ENCODE data around the gene TRMT5.

TRMT5 gene, protein sequence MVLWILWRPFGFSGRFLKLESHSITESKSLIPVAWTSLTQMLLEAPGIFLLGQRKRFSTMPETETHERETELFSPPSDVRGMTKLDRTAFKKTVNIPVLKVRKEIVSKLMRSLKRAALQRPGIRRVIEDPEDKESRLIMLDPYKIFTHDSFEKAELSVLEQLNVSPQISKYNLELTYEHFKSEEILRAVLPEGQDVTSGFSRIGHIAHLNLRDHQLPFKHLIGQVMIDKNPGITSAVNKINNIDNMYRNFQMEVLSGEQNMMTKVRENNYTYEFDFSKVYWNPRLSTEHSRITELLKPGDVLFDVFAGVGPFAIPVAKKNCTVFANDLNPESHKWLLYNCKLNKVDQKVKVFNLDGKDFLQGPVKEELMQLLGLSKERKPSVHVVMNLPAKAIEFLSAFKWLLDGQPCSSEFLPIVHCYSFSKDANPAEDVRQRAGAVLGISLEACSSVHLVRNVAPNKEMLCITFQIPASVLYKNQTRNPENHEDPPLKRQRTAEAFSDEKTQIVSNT

DNA sequence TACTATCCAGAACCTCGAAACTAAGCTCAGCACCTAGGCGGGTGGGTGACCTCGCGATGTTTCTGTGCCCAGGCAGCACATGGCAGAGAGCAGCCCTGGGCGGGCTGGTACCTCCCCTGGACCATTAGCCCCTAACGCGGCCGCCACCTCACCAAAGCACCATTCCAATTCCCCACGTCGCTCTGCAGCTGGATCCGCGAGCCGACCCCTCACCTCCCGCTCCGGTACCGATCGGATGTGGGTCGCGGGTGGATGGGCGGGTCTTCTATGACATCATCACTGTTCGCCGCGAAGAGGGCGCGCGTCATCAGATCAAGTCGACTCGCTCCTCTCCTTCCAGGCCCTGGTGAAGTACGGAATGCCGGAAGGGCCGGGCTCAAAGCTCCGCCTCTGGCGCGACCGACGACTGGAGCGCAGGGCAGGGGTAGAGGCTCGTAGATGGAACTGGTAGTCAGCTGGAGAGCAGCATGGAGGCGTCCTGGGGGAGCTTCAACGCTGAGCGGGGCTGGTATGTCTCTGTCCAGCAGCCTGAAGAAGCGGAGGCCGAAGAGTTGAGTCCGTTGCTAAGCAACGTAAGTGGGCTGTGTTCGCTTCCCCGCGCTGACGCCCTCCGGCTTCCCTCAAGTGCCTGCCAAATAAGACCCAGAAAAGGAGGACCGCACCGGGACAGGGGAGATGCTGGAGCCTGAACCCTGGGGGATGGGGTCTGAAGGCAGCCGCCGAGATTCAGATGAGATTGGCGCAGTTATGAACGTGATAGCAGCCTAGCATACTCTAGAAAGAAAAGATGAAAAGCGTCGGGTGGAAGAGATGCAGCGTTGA, at the start of gene TRMT5, which contains the start of gene SLC38A6:
TSS of gene TRMT5 (minus strand) at position 269 of the 822 bp plus-strand sequence. CDS start at position 163, 106 bp downstream.
TSS of gene SLC38A6 (plus strand) at position 435 of the 822 bp plus-strand sequence. CDS start at position 468, 33 bp downstream.
- peak; percentile 89 for DNase-seq (ENCODE audit: low spot score)

DNA sequence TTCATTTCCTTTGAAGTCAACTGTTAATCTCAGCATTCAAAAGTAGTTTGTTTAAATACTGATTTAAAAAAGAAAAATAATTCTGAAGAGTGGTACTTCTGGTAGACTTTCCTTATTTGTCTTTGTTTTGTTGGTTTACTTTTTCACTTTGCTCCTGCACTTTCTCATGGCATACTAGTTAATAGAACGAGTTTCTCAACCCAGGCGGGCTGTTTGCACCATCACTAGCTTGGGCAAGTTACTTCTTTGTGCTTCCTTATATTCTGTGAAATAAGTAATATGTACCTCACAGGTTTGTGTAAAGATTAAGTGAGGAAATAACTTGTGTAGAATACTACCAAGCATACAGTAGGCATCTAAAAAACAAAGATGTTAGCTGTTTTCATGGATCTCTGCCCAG, 45.6 kb upstream of the TRMT5 start:
- DNase-seq (ENCODE audit: low spot score) = no peak

DNA sequence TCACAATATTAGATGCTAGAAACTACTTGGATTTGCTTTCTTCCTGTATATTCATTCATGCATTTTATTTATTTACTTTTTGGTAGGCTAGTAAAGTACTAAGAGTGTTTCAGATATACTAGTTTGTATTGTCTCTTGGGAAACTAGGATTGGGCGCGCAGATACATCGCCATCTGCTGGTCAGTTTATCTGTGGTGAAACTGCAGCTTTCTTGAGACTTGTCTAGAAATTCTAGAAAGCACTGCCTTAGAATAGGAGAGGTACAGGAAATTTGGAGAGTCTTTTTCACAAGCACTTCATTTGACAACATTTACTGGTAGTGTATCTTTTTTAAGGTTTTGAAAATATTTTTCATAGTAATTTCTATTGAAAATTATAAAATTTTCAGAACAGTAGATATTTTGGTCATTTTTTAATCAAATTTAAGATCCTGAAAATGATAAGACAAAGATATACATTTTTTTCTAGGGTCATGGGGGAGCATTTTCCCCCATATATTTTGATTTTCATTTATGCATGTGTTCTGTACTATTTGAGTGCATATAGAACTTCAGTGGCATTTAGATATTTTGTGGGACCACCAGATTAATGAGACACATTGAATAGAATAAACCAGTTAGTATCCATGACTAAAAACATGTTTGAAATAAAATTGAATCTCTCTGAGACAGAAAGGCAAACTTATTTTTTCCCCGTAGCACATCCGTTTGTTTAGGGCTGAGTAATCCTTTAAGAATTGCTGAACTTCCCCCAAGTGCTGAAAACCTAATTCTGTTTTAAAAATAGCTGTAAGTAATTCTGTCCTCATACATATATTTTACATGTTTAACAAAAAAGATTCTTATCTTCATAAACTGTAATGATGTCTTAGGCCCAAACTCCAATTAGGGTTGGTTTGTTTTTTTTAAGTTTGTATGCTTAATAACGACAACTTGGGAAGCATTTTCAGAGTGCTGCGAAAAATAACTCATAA, 44.7 kb upstream of the TRMT5 start:
- peak; percentile 41 for DNase-seq (ENCODE audit: low spot score)

DNA sequence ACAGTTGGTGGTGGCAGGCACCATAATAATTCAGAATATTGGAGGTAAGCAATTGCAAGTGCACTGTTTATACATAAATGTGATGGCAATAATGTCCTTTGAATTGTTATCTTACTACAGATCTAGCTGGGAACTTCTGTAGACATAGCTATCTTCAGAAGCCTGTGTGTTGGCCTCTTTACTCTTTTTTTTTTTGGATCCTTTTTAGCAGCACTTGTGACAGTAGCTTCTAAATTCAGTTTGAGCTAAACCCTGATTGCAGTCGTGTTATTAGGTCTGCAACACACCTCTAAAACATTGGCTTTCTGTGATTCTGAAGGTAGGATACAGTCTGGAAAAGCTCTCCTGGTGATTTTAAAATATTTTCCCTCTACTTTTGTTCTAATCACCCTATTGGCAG, 38.7 kb upstream of the TRMT5 start:
- no peak for DNase-seq (ENCODE audit: low spot score)

- DNase-seq (ENCODE audit: low spot score) = no peak
Measured at GRCh38 chr14:61003571-61003970, 22.7 kb upstream of the TRMT5 start.

DNA sequence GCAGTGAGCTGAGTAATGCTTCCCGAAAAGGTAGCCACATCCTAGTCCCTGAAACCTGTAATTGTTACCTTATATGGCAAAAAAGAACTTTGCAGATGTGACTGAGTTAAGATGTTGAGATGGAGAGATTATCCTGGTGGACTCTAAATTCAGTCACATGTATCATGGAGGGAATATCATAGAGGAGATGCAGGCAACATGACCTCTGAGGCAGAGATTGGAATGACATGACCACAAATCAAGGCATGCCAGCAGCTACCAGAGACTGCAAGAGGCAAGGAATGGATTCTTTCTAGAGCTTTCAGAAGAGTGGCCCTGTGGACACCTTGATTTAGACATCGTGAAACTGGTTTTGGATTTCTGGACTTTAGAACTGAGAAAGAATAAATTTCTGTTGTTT, 18.7 kb upstream of the TRMT5 start:
- DNase-seq (ENCODE audit: low spot score) = no peak

GRCh38 chr14:60998617-60999016, 17.7 kb upstream of the TRMT5 start:
- DNase-seq (ENCODE audit: low spot score) = no peak

DNA sequence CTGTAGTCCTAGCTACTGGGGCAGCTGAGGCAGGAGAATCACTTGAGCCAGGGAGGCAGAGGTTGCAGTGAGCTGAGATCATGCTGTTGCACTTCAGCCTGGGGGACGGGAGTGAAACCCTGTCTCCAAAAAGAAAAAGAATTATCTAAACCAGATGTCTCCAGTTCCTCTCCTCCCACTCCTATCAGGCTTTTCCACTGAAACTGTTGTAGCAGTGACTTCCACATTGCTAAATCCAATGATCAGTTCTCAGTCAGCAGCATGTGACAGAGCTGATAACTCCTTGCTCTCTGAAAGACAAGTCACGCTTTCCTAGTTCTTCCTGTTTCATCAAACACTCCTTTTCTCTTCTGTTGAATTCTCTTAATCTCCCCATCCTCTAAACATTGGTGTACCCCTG, 8.7 kb upstream of the TRMT5 start:
- no peak for DNase-seq (ENCODE audit: low spot score)

GRCh38 chr14:60986500-60986899, 5.6 kb upstream of the TRMT5 start:
- no peak for DNase-seq (ENCODE audit: low spot score)

- DNase-seq (ENCODE audit: low spot score) = no peak
Measured at GRCh38 chr14:60984196-60984595, 3.3 kb upstream of the TRMT5 start.

- DNase-seq (ENCODE audit: low spot score) = no peak
Measured at GRCh38 chr14:60981633-60982455, 965 bp upstream of the TRMT5 start.

GRCh38 chr14:60977847-60978246, 3.0 kb downstream of the TRMT5 start:
- DNase-seq (ENCODE audit: low spot score) = no peak

DNA sequence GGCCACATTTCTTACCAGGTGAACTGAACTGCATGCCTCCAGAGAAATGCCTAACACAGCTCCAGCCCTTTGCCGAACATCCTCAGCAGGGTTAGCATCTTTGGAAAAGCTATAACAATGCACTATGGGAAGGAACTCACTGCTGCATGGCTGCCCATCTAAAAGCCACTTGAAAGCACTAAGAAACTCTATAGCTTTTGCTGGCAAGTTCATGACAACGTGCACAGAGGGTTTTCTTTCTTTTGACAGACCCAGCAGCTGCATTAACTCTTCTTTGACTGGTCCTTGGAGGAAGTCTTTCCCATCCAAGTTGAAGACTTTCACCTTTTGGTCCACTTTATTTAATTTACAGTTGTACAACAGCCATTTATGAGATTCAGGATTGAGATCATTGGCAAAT, 5.3 kb downstream of the TRMT5 start:
- no peak for DNase-seq (ENCODE audit: low spot score)

- DNase-seq (ENCODE audit: low spot score) = no peak
Measured at GRCh38 chr14:60974090-60974651, 6.7 kb downstream of the TRMT5 start.

DNA sequence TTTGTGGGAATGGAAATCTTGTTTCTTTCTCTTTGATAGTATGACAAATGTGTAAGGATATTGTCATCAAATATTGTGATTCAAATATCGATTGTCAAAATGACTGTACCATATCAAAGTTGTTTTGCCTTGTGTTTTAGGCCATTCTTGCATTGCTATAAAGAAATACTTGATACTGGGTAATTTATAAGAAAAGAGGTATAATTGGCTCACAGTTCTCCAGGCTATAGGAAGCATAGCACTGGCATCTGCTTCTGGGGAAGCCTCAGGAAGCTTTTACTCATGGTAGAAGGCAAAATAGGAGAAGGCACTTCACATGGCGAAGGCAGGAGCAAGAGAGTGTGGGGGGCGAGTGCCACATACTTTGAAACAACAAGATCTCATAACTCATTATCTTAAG, 7.8 kb downstream of the TRMT5 start:
- DNase-seq (ENCODE audit: low spot score) = no peak

- DNase-seq (ENCODE audit: low spot score) = no peak
Measured at GRCh38 chr14:60972295-60972694, 8.6 kb downstream of the TRMT5 start.

GRCh38 chr14:60971271-60971670, 9.6 kb downstream of the TRMT5 start:
- DNase-seq (ENCODE audit: low spot score) = no peak

DNA sequence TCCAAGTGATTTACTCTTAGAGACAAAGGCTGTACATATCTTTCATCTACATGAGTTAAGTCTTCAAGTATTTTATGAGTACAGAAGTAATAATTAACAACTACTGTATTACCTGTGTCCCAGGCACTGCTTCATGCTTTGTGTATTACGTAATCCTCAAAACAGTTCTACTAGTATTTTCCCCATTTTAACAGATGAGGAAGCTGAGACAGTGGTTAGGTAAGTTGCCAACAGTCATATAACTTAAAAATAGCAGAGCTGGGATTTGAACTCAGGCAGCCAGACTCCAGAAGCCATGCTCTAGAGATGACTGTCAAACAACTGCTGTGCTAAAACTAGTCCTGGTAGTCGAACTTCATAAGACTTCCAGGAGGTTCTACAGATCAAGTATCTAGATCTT, 10.7 kb downstream of the TRMT5 start:
- no peak for DNase-seq (ENCODE audit: low spot score)

DNA sequence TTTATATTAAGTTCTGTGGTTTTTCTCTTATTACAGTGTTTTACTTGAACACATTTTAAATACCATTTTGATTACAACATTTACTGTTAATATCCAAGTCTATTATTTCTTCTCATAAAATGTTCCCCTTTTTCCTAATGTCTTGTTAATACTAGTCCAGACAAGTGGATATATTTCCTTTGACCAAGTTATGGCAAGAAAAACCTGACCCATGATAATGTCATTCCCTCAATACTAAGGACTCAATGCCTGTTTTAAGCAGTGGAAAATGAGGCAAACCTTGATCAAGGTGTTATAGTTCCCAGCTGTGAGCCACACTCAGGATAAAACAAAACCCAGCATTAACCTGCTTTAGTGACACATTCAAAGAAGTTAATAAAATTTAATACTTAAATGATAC, 12.2 kb downstream of the TRMT5 start:
- DNase-seq (ENCODE audit: low spot score) = no peak

- no peak for DNase-seq (ENCODE audit: low spot score)
Measured at GRCh38 chr14:60968099-60968498, 12.8 kb downstream of the TRMT5 start.

All from germinal center (tissue), 1 donor.